ENCODE data around the gene OGFOD1.
"Not testable (repeated sequence)": the region's sequence is repeated elsewhere in the genome, so short reads cannot be mapped to it uniquely, and the experiment has no call there.

The OGFOD1 gene

GRCh38 chr16:56480776-56481467 is 29.6 kb downstream of the OGFOD1 start:
- no peak for DNase-seq

- DNase-seq, result no peak
Measured at GRCh38 chr16:56481468-56482122, 30.2 kb downstream of the OGFOD1 start.

GRCh38 chr16:56482683-56483236 is 31.4 kb downstream of the OGFOD1 start:
- DNase-seq, result no peak

GRCh38 chr16:56483394-56483793 is 32.0 kb downstream of the OGFOD1 start:
- DNase-seq, result no peak

- peak in 10 of 14 donors; percentile 0 to 47 (median 13) for DNase-seq
Measured at GRCh38 chr16:56488035-56488434, 36.7 kb downstream of the OGFOD1 start.

- DNase-seq, result not testable (repeated sequence)
Measured at GRCh38 chr16:56488868-56489267, 37.5 kb downstream of the OGFOD1 start.

- no peak for DNase-seq
Measured at GRCh38 chr16:56491657-56492261, 40.4 kb downstream of the OGFOD1 start.

GRCh38 chr16:56493126-56493525 is 41.8 kb downstream of the OGFOD1 start:
- no peak for DNase-seq

- DNase-seq, result no peak
Measured at GRCh38 chr16:56493815-56494214, 42.5 kb downstream of the OGFOD1 start.

- DNase-seq, result no peak
Measured at GRCh38 chr16:56505181-56505580, 53.8 kb downstream of the OGFOD1 start.

GRCh38 chr16:56506941-56507340 is 55.6 kb downstream of the OGFOD1 start:
- DNase-seq, result no peak

- no peak for DNase-seq
Measured at GRCh38 chr16:56510544-56510943, 59.2 kb downstream of the OGFOD1 start.

GRCh38 chr16:56512025-56512424 is 60.7 kb downstream of the OGFOD1 start:
- DNase-seq, result no peak

GRCh38 chr16:56513091-56513490 is 61.7 kb downstream of the OGFOD1 start:
- no peak for DNase-seq

- peak in 6 of 14 donors; percentile 12 to 76 (median 28) for DNase-seq
Measured at GRCh38 chr16:56513972-56514371, 62.6 kb downstream of the OGFOD1 start.

GRCh38 chr16:56514845-56515244 is 63.5 kb downstream of the OGFOD1 start:
- no peak for DNase-seq

- peak in 1 of 14 donors; percentile 37 for DNase-seq
Measured at GRCh38 chr16:56515665-56516064, 64.3 kb downstream of the OGFOD1 start.

GRCh38 chr16:56517206-56517605 is 65.9 kb downstream of the OGFOD1 start:
- peak in 1 of 14 donors; percentile 26 for DNase-seq

GRCh38 chr16:56518425-56518824 is 67.1 kb downstream of the OGFOD1 start:
- no peak for DNase-seq

GRCh38 chr16:56519459-56520250 is 68.3 kb downstream of the OGFOD1 start, which contains the start of gene BBS2:
BBS2 (minus strand) TSS chr16:56520024; CDS start chr16:56519862, 162 bp downstream.
- peak; percentile 42 to 97 (median 90) for DNase-seq

GRCh38 chr16:56520251-56520577 is 68.9 kb downstream of the OGFOD1 start:
- DNase-seq, result no peak

GRCh38 chr16:56525236-56525635 is 73.9 kb downstream of the OGFOD1 start:
- DNase-seq, result no peak

Data from C1 segment of cervical spinal cord (tissue), 14 donors.